Astrocyte of the hippocampus (primary cell): ENCODE data around the gene PRPF38A.
"Not testable (repeated sequence)": the region's sequence is repeated elsewhere in the genome, so short reads cannot be mapped to it uniquely, and the experiment has no call there.

Experiments used
- DNase-seq: peaks from one replicate; pipeline ENCODE4 v3.0.0; 2011; ENCODE audit warnings: low read depth, low spot score

PRPF38A gene, protein sequence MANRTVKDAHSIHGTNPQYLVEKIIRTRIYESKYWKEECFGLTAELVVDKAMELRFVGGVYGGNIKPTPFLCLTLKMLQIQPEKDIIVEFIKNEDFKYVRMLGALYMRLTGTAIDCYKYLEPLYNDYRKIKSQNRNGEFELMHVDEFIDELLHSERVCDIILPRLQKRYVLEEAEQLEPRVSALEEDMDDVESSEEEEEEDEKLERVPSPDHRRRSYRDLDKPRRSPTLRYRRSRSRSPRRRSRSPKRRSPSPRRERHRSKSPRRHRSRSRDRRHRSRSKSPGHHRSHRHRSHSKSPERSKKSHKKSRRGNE

DNA sequence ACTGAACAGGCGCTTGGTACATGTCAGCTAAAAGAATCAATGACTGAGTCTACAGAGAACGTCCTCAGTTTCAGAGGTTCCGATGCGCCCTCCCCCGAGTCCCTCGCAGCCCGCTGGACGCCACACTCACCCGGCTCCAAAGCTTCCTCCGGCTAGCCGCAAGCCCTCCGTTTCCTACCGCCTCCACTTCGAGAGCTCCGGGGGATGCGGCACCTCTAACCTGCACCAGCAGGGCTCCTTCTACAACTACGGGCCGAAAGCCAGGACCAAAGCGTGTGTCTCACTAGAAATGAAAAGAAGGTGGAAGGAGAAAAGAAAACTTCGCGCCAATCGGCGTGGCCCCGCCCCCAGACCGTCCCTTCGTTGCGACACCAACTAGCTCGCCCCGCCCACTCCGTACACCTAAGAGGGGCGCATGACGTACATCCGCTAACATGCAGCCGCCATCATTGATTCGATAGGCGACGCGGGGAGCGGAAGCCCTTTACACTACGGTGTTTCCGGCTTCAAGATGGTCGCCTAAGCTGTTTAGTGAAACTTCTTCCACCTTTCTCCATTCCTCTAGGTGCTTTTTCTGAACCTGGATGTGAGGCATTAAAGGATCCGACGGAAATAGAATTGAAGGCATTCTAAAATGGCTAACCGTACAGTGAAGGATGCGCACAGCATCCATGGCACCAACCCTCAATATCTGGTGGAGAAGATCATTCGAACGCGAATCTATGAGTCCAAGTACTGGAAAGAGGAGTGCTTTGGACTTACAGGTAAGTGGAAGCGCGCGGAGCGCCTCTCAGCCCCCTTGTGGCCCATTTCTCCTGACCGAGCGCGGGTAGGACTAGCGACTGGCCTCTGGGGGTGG is at the start of gene PRPF38A, which contains the start of gene ORC1:
PRPF38A (plus strand) TSS at position 487 of the 859 bp plus-strand sequence; CDS start at position 635, 148 bp downstream.
ORC1 (minus strand) TSS at position 308 of the 859 bp plus-strand sequence. CDS start 2,200 bp downstream, outside the sequence.
- DNase-seq = peak; percentile 99

DNA sequence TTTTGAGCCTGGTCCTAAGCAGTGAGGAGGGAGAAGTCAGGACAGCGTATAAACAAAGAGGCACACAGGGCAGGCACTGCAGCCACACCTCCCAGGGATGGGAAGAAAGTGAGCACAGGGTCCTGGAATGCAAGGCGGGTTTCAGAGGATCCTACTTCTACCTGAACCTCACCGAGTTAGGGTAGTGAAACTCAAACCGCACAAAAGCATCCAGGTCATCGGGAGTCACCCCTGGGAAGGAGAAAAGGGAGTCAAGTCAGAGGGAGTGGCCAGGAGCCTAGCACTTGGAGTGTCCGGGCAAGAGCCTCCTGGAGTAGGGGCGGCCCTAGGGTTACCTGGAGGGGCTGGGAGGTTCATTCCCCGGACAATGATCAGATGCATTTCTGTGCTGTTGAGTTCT is 49.0 kb upstream of the PRPF38A start:
- DNase-seq = no peak

DNA sequence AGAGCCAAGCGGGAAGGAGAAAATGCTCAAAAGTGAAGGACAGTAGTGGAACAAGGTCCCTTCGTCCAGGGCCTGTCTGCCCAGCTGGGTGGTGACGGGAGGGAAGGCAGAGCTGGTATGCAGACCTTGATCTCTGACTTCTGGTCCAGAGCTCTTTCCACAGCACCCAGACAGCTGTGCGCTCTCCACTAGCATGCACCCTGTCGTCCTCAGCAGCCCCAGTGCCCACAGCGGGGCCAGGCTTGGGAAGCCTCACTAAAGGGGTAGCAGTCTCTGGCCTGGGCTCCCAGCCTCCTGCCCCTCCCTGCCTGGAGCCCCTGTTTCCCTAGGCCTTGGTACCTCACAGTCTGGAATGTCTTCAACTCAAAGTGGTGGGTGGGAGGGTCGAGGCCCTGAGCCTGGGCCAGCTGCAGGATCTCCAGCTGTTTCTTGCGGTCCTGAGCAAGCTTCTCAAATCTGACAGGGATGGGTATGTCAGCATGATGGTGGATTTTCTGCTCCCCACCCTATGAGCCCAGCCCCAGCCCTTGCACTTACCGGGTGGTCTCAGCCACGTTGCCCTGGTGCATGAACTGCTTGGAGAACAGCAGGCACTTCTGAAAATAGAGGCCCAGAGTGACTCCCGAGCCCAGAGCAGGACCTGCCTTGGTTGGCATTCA is 48.4 kb upstream of the PRPF38A start:
- DNase-seq = no peak

DNA sequence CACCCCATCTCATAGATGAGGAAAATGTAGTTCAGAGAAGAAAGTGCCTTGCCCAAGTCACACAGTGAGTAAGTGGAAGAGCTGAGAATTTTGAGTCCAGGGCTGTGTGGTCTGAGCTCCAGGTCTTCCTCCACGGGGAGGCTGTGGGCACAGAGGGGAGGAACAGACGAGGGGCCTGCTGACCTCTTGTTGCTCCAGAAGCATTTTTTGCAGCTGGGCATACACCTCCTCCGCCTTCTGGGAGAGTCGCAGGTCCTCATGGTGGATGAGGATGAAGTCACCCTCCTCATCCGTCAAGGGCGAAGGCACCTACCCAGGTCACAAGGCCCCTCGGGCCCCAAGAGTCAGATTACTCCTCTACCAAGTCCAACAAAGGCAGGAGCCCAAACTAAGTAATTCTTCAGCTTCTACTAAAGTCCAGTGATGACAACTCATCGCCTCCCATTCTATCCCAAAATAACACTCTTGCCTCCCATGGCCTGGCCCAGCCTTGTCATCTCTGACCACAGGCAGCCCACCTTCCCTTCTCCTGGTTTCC is 47.5 kb upstream of the PRPF38A start:
- DNase-seq = no peak

DNA sequence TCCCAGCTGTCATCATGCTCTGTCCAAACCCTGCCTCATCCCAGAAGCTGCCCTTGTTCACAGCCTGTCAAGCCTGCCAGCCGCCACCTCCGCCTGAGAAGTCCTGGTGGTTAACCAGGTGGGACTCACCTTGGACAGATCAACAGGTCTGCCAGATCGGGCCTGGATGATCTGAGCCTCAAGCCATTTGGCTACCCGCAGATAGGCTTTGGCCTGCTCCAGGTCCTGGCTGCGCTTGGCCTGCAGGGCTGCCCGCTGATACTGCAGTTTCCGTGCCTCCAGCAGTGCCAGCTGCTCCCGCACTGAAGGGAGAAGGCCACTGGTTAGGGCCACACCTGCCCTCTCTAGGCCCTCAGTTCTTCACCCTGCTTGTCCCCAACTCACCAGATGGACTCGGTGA is 47.0 kb upstream of the PRPF38A start:
- DNase-seq = no peak

DNA sequence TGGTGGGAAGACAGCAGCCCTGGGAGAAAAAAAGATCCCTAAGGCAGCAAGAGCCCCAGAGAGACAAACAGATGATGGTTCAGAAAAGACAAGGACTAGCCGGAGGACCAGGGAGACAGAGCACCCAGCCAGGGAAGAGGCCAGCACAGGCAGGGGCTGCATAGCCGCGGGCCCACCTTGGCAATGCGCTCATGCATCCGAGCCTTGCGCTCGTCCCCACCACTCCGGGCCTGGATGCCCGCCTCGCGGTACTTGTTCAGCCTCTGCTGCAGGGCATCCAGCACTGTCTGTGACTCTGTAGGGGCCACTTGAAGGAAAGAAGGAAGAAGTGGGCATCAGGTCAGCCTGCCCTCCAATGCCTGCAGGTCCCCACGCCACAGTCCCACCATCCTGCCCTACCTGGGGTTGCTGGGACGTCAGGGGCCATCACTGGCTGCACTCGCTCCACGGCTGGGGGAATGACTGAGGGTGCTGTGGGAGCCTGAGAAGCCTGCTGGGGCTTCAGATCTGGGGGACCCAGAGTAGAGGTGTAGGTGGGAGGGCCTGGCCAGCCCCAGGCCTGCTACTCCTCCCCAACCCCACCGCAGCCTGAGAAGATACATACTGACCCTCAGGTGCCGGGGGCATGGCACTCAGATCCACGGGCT is 45.4 kb upstream of the PRPF38A start:
- no peak for DNase-seq

DNA sequence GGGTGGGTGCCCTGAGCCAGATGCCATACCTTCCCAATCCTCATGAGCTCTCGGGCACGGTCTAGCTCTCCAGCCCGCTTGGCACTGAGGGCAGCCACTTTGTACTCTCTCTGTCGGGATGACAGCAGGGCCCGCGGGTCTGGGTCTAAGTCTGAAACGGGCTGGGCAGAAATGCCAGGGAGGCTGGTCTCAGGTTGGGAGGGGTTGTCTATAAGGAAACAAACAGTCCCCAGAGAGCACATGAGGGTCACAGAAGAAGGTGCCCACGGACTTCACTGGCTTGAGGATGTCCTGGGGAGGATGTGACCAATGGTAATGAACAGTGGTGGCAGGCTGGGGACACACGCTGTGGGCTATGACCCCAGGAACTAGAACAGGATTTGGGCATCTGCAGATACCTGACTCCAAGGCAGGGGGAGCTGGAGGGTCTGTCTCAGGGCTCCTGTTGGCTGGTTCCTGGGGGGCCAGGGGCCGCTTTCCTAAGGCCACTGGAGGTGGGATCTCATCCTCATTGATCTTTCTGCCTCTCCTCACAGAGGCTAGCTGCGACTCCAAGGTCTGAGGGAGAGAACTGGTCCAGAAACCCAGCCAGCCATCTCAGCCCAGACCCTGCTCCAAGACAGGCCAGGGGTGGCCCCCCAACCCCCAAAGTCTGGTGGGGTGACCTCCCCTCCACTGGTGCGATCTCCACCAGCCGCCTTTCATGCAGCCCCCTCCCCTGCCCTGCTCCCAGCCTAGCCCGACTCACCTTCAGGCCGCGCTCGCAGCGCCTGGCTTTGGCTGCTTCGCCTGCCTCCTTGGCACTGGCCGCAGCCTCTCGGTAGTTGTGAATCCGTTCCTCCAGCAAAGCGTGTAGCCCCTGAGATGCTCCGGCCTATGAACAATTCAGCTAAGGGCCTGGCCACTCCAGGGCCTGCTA is 44.5 kb upstream of the PRPF38A start:
- DNase-seq = no peak

DNA sequence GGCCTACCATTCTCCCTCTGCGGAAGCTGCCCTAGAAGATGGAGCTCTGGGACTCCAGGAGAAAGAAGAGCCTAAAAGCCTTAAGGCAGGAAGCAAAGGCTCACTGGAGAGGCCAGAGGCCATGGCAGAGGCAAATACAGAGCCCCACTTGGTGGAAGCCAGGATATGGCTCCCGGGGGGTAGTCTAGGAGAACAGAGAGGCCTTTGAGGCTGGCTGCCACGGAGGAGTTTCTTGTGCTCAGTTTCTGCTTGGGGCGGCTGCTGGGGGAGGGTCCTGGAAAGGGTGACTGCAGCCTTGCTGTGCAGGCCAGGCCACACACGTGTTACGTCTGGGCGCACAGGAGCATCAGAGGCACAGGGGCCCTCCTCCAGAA is 43.8 kb upstream of the PRPF38A start:
- DNase-seq = no peak

DNA sequence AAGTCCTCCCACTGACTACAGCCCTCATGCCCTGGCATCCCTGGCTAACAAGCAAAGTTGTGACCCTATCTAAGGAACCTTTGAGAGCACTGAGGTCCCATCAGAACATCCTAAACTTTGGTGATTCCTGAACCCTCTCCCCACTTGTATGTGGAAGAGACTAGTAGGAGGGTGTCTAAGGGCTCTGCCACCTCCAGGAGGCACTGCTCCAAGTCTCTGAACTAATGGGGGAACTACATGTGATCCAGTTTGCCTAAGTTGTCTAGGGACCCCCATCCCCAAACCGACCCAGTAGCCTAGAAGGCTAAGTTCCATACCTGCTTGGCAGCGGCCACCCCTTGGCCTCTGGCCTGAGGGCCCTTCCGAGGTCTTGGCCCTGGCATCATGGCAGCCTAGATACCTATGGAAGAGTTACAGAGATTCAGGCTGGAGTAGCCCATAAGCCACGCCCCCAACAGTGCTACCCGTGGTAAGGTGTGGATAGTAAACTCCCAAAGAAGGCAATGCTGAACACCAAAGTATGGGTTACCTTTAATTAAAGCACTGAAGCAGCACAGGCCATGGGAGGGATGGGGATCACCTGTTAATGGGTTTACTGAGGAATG is 40.1 kb upstream of the PRPF38A start:
- no peak for DNase-seq

DNA sequence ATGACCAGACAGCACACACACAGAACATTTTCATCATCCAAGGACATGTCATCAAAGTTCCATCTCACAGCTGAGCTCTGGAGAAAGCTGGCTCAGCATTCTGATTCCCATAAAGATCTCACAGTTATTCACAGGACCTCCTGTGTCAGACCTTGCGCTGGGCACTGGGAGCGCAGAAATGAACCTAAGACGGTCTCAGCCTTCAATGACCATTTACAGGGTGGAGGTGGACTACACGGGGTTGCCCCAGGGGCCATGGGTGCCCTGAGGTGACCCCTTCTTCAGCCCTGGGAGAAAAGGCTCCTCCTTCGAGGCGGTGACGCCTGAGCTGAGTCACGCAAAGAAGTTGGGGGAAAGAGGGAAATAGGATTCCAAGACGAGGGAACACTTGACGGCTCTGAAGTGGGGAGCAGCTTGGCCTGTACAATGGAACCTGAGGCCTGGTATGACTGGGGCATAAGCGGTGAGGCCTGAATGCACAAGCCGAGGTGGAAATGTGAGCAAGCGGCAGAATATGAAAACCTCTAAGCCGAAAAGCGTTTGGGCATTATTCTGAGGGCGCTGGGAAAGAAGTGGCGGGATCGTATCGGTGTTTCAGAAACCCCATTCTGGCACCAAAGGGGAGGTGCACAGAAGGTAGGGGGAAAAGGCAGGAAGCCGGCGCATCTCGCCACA is 39.2 kb upstream of the PRPF38A start:
- DNase-seq = peak; percentile 77

DNA sequence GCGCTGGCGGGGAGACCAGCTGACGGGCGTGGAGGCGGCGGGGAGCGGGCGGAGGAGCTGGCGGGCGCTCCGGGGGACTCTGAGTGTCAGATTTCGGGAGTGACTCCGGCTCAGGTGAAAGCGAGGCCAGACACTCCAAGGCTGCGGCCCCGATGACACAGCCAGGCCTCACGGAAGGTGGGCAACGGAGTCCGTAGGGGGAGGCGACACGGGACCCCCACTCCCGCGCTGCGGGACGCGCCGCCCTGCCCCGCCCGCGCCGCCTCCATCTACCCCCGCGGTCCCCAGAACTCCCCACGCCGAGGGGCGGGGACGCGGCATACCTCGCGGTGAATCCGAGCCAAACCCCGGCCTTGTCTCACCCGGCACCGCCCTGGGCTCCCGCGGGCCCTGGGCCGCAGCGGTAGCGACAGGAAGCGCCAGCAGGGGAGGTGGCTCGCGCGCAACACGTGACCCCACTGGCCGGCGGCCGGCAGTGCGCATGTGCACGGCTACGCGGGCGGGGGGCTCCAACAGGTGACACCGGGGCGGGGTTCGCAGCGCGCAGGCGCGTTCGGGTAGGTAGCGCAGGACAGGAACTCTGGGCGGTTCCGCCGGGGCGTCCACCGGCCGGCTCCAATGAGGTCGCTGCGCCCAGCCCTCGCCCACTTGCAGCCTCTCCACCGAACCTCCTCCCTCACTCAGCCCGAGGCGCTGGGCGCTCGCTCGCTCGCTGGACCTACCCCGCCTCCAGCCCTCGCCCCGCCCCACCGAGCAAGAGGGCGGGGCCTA is 38.5 kb upstream of the PRPF38A start, which contains the start of gene CC2D1B:
CC2D1B (minus strand) TSS at position 460 of the 771 bp plus-strand sequence. CDS start 1,585 bp downstream, outside the sequence.
- peak; percentile 99 for DNase-seq

DNA sequence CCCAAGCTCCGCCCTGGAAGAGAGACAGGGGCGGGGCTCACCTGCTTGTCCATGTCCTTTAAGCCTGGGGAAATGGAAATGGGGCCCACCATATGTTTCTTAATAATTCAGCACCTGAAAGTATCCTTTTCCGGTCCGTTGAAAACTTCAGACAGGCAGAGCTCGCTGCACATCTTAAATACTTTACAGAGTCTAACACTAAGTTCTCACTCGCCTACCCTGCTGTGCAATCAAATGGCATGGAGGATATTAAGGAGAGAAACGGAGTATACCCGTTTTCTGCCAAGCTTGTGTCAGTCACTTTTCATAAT is 37.9 kb upstream of the PRPF38A start:
- DNase-seq = no peak

DNA sequence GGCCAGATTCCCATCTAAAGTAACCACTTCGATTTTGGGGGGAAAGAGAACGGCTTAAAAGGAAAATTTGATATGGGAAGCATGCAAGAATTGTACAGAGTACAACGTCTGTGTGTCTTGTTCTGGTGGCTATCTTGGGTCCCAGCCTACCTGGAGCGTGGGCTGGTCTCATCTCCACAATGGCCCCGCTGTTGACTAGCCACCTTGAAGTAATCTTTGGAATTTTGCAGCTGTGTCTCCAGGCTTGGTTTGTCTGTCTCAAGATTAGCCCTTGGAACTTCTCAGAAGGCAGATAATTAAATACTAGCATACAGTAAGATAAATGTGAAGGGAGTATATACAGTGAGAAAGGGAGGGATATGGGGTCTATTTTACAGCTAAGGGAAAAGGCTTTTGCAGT is 37.1 kb upstream of the PRPF38A start:
- no peak for DNase-seq

DNA sequence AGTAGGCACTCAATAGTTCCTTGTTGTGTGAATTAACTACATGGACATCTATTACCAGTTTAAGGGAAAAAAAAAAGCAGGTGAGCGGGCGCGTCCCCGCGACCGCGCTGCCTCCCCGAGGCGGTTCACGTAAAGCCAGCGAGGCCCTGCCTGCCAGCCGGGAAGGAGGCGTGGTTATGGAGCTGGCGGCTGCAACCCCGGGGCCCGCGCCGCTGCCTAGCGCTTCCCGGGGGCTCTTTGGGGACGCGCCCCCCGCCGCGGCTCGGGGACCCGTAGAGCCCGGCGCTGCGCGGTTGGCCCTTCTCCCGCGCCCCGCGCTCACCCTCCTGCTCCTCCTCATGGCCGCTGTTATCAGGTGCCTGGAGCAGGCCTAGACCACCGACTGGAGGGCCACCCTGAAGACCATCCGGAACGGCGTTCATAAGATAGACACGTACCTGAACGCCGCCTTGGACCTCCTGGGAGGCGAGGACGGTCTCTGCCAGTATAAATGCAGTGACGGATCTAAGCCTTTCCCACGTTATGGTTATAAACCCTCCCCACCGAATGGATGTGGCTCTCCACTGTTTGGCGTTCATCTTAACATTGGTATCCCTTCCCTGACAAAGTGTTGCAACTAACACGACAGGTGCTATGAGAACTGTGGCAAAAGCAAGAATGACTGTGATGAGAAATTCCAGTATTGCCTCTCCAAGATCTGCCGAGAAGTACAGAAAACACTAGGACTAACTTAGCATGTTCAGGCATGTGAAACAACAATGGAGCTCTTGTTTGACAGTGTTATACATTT is 35.8 kb upstream of the PRPF38A start:
- peak; percentile 76 for DNase-seq

DNA sequence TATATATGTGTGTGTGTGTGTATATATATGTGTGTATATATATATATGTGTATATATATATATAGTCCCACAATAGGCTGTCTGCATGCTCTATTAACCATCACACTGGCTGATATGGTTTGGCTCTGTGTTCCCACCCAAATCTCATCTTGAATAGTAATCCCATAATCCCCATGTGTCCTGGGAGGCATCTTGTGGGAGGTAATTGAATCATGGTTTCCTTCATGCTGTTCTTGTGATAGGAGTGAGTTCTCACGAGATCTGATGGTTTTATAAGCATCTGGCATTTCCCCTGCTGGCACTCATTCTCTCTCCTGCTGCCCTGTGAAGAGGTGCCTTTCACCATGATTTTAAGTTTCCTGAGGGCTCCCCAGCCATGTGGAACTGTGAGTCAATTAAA is 34.6 kb upstream of the PRPF38A start:
- DNase-seq = not testable (repeated sequence)

DNA sequence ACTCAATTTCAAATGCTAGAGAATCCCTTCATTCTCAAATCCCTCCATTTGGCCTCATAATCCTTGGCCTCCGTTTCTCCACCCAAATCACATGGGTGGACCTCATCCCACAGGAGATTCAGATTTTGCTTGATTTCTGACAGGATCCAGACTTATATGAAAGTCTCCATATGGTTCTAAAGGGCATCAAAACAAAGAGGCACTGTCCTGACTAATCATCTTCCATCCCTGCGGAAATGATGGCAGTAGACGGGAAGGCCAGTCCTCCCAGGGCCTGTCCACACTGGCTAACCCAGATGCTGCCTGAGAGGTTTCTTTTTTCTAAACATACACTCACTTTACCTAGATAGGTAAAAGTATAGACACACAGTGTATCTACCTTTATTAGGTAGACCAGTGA is 19.0 kb upstream of the PRPF38A start:
- DNase-seq = no peak

DNA sequence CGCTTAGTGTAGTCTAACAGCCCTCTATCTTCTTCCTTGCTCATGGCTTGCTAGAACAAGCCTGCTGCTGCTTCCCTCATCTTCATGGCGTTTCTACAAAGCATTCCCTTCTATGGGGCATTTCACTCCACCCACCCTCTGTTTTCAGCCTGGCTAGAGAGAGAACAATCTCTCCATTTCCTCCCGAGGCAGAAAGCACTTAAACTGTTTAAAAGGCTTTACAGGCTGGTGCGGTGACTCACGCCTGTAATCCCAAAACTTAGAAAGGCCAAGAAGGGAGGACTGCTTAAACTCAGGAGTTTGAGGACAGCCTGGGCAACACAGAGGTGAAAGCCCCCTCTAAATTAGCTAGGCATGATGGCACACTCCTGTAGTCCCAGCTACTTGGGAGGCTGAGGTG is 17.9 kb upstream of the PRPF38A start:
- DNase-seq = peak; percentile 15

DNA sequence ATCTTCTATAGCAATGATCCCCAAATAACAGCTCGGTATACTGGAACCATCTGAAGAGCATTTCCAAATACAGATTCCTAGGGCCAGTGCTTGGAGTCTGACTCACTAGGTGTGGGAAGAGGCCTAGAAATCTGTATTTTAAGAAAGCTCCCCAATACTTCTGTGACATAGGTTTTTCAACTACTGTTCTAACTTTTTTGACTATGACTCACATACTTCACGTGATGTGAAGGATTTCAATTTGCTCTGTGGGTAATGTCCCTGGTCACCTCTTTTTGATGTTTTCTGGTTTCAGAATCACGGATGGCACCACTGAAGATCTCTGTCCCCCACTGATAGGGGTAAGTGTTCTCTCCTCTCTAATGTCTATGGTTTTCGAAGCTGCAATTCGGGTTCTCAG is 11.2 kb upstream of the PRPF38A start:
- no peak for DNase-seq
